GM03348 (cell line): Measurements from ENCODE around the gene ZNF682.
"Not testable (repeated sequence)": the region's sequence is repeated elsewhere in the genome, so short reads cannot be mapped to it uniquely, and the experiment has no call there.

Experiments used
- DNase-seq: peaks from one replicate; pipeline ENCODE4 v3.0.0; 2012; ENCODE audit warnings: low spot score

Gene ZNF682

GRCh38 chr19:19997656-19998268 lies 41.5 kb downstream of the ZNF682 start:
- DNase-seq, result no peak

GRCh38 chr19:19966862-19967261 lies 72.4 kb downstream of the ZNF682 start:
- no peak for DNase-seq

- DNase-seq, result not testable (repeated sequence)
Observed at GRCh38 chr19:19966126-19966525, 73.2 kb downstream of the ZNF682 start.

- DNase-seq, result no peak
Observed at GRCh38 chr19:19964416-19964815, 74.9 kb downstream of the ZNF682 start.

- DNase-seq, result not testable (repeated sequence)
Observed at GRCh38 chr19:19959151-19959799, 80.0 kb downstream of the ZNF682 start.

GRCh38 chr19:19957766-19958165 lies 81.5 kb downstream of the ZNF682 start:
- DNase-seq, result not testable (repeated sequence)

- DNase-seq, result no peak
Observed at GRCh38 chr19:19956434-19957075, 82.8 kb downstream of the ZNF682 start.

GRCh38 chr19:19955208-19955607 lies 84.1 kb downstream of the ZNF682 start:
- DNase-seq, result no peak
